Esophagus muscularis mucosa (tissue), 3 donors: ENCODE measurements around the gene L3MBTL4.

ENCODE experiments used
- CTCF ChIP-seq, 3 experiments: fragments of 200-600 bp in 2 of 3; fragments of 450-650 bp in 1 of 3; sonication (generic) in 2 of 3; IDR thresholded peaks; one replicate each; pipeline ENCODE4 v1.5.1; 2017 to 2019; ENCODE audit warnings: antibody characterized with exemption in 3 of 3, mild to moderate bottlenecking in 2 of 3, moderate library complexity in 1 of 3
- POLR2A ChIP-seq: fragments of 450-650 bp; IDR thresholded peaks from one replicate; pipeline ENCODE4 v1.6.1; 2017; ENCODE audit warnings: antibody characterized with exemption, moderate library complexity, mild to moderate bottlenecking, low read depth
- POLR2AphosphoS5 ChIP-seq, 2 donors: sonication (generic); formaldehyde crosslinking; IDR thresholded peaks; one replicate each; pipeline ENCODE4 v1.6.1; 2017; ENCODE audit warnings: antibody characterized with exemption in 2 of 2

GRCh38 chr18:6096730-6097129 is 318.0 kb downstream of the L3MBTL4 start:
- TF ChIP-seq CTCF (IDR thresholded peaks at IDR 0.05) (no peak), POLR2A (no peak), POLR2AphosphoS5 (IDR thresholded peaks at IDR 0.05) (no peak)
